C4-2B (cell line): ENCODE data around the gene SLC8A1.

Experiments
- CTCF ChIP-seq: fragments of 450-650 bp; conservative IDR thresholded peaks from 2 replicates; pipeline ENCODE4 v1.5.1; 2017; ENCODE audit warnings: mild to moderate bottlenecking
- ZFX ChIP-seq: fragments of 450-650 bp; IDR thresholded peaks from 2 replicates; pipeline ENCODE4 v1.6.1; 2017

GRCh38 chr2:40292291-40292690 lies 159.6 kb downstream of the SLC8A1 start:
- TF ChIP-seq CTCF (no peak), ZFX (no peak)
